Duodenal mucosa (tissue), 2 donors: ENCODE data around the gene TANK.
A peak's percentile ranks its signal among the peaks of the same experiment; 100 is the strongest.
"Not testable (repeated sequence)": the region's sequence is repeated elsewhere in the genome, so short reads cannot be mapped to it uniquely, and the experiment has no call there.

ENCODE experiments used
- H3K27ac ChIP-seq: one replicate; pipeline ENCODE4 v1.7.0; 2013; ENCODE audit warnings: low read depth, low read length
- H3K27me3 ChIP-seq, 2 donors: one replicate each; pipeline ENCODE4 v1.7.0; 2013; ENCODE audit warnings: low read length in 2 of 2, control low read depth in 1 of 2; ENCODE audit not compliant: insufficient read depth in 2 of 2, control insufficient read depth in 1 of 2
- H3K36me3 ChIP-seq, 2 donors: one replicate each; pipeline ENCODE4 v1.7.0; 2013; ENCODE audit warnings: low read length in 2 of 2, control low read depth in 1 of 2; ENCODE audit not compliant: insufficient read depth in 2 of 2, control insufficient read depth in 1 of 2
- H3K4me1 ChIP-seq, 2 donors: one replicate each; pipeline ENCODE4 v1.7.0; 2013; ENCODE audit warnings: low read length in 2 of 2, control low read depth in 1 of 2; ENCODE audit not compliant: insufficient read depth in 2 of 2, control insufficient read depth in 1 of 2
- H3K4me3 ChIP-seq, 2 donors: one replicate each; pipeline ENCODE4 v1.7.0; 2013; ENCODE audit warnings: low read length in 2 of 2, low read depth in 1 of 2
- H3K9ac ChIP-seq, 2 donors: one replicate each; pipeline ENCODE4 v1.7.0; 2013; ENCODE audit warnings: low read length in 2 of 2, low read depth in 1 of 2
- H3K9me3 ChIP-seq, 2 donors: one replicate each; pipeline ENCODE4 v1.7.0; 2013; ENCODE audit warnings: low read length in 2 of 2, control low read depth in 1 of 2; ENCODE audit not compliant: control insufficient read depth in 1 of 2

Gene TANK

DNA sequence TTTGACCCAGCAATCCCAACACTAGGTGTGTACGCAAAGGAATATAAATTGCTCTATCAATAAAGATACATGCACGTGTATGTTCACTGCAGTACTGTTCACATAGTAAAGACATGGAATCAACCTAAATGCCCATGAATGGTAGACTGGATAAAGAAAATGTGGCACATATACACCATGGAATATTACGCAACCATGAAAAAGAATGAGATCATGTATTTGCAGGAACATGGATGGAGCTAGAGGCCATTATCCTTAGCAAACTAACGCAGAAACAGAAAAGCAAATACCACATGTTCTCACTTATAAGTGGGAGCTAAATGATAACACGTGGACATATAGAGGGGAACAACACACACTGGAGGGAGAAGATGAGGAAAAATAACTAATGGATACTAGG lies 27.8 kb upstream of the TANK start:
- not testable (repeated sequence) for H3K27ac ChIP-seq, H3K9me3 ChIP-seq, H3K4me3 ChIP-seq, H3K27me3 ChIP-seq, H3K36me3 ChIP-seq, H3K9ac ChIP-seq
- peaks cover 0 to 10% of the 10 kb centered on the region in 2 donors for H3K4me1 ChIP-seq

DNA sequence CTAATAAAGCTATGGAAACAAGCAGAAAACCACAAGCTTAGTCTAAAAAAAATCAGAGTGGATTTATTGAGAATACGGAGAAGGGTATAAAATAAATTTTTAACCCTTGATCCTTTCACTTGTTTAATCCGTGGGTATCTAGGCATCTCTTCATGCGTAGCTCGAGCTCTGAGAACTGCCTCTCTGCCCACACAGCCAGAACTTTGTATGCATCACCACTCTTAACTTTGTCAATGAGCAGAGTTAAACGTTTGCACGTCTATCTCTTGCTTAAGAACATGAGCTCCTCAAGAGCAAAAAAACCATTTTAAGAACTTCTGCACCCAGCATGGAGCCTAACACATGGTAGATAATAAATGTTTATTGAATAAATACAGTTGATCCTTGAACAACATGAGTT lies 26.9 kb upstream of the TANK start:
- Histone ChIP-seq H3K9ac (no peak overlapping the region), H3K9me3 (no peaks in the 10 kb centered on the region), H3K27me3 (no peaks in the 10 kb centered on the region), H3K27ac (no peak overlapping the region), H3K36me3 (no peaks in the 10 kb centered on the region), H3K4me1 (peaks cover 0 to 10% of the 10 kb centered on the region in 2 donors), H3K4me3 (no peak overlapping the region)

DNA sequence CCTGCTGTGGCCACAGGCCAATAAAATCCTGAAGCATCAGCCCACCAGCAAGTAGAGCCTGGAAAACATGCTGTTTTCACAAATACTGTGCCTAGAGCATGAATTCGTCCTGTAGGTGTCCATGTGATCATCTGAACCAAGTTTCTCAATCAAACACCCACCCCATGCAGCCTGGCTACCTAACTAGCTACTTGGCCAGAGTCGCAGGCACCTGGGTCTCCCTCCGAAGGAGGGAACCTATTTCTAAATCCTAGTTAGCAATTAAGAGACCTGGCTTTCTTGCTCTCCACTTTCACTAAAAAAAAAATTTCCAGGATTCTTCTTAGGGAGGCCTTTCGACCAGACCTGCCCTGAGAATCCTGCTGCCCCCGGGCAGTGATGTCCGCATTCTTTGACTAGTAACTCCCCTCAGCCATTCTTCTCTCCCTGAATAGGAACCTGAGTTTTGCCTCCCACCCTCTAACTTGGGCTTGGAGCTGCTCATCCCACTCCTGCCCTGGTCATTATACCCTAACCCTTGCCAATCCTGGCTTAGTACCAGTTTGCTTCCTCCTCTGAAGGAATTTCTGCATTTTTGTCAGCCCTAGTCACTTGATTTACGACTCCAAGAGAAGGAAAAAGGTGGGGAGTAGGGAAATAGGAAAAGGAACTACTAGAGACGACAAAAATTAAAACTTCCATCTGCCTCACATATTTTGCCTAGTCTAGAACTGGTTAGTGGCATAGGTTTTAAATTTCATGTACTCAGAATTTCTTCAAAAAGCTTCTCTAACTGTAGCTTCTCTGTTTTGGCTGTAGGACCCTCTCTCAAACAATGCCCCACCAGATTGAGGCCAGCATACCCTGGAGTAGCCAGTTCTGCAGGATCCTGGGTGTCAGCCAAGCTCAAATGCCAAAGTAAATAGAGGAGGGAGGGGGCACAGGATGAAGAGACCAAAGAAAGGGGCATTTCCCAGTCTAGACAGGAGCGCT lies 25.4 kb upstream of the TANK start:
- H3K27me3 ChIP-seq = no peaks in the 10 kb centered on the region
- peaks cover 0 to 10% of the 10 kb centered on the region in 2 donors for H3K4me1 ChIP-seq
- no peak overlapping the region for H3K27ac ChIP-seq
- H3K9me3 ChIP-seq = no peaks in the 10 kb centered on the region
- H3K9ac ChIP-seq = no peak overlapping the region
- no peaks in the 10 kb centered on the region for H3K36me3 ChIP-seq
- H3K4me3 ChIP-seq = no peak overlapping the region

- Histone ChIP-seq H3K4me3 (peak overlapping the region; percentile 36 to 67), H3K27me3 (no peaks in the 10 kb centered on the region), H3K9ac (peak overlapping the region in 1 of 2 donors; percentile 57), H3K4me1 (peaks cover 0 to 10% of the 10 kb centered on the region in 2 donors), H3K9me3 (no peaks in the 10 kb centered on the region), H3K36me3 (no peaks in the 10 kb centered on the region), H3K27ac (peak overlapping the region; percentile 72)
Observed at GRCh38 chr2:161135951-161136593, 24.2 kb upstream of the TANK start.

DNA sequence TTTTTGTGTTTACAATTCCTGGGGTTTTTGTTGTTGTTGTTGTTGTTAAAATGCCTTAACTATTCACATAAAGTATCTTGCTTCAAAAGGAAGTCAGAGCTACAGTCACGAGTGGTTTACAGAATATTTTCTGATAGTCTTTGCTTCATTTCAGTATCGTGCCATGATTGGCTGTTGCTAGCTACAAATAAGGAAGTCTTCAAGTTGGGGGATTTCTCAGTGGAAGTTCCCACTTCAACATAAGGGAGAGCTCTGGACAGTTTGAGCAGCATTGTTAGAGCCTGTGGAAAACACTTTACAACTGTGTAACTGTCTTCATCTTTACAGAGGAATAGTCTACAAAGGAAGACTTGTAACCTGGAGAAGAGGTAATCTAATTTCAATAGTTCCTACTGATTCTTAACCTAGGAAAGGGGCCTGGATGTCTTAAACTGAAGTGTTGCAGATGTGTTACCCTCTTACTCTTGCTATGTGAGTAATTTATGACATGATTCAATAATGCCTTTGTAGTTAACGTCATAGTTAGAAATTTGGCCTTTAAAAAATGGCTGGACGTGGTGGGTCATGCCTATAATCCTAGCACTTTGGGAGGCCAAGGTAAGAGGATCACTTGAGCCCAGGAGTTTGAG lies 23.4 kb upstream of the TANK start:
- Histone ChIP-seq H3K9ac (peak overlapping the region; percentile 35 to 57), H3K36me3 (no peaks in the 10 kb centered on the region), H3K27me3 (no peaks in the 10 kb centered on the region), H3K27ac (peak overlapping the region; percentile 72), H3K4me3 (peak overlapping the region; percentile 65 to 67), H3K9me3 (no peaks in the 10 kb centered on the region), H3K4me1 (peaks cover 0 to 10% of the 10 kb centered on the region in 2 donors)

DNA sequence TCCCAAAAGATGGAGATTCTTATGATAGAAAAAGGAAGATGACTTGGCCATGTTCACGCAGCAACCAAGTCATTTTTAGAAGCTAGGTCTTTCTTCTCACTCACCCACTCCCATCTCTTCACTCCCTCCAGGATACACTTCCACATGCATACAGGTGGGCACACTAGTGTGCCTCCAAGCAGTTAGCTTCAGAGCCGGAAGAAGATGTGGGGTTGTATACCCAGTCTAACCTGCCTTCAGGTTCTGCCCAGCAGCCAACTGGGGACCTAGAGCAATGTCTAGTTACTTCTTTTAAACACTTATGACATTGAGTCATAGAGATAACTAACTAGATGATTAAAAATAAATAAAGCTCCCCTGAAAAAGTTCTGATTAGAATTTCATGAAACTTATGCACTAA lies 21.8 kb upstream of the TANK start:
- no peaks in the 10 kb centered on the region for H3K27me3 ChIP-seq
- peaks cover 0 to 10% of the 10 kb centered on the region in 2 donors for H3K4me1 ChIP-seq
- no peaks in the 10 kb centered on the region for H3K36me3 ChIP-seq
- peak overlapping the region; percentile 53 for H3K4me3 ChIP-seq
- no peaks in the 10 kb centered on the region for H3K9me3 ChIP-seq
- H3K27ac ChIP-seq = no peak overlapping the region
- H3K9ac ChIP-seq = peak overlapping the region in 1 of 2 donors; percentile 13

DNA sequence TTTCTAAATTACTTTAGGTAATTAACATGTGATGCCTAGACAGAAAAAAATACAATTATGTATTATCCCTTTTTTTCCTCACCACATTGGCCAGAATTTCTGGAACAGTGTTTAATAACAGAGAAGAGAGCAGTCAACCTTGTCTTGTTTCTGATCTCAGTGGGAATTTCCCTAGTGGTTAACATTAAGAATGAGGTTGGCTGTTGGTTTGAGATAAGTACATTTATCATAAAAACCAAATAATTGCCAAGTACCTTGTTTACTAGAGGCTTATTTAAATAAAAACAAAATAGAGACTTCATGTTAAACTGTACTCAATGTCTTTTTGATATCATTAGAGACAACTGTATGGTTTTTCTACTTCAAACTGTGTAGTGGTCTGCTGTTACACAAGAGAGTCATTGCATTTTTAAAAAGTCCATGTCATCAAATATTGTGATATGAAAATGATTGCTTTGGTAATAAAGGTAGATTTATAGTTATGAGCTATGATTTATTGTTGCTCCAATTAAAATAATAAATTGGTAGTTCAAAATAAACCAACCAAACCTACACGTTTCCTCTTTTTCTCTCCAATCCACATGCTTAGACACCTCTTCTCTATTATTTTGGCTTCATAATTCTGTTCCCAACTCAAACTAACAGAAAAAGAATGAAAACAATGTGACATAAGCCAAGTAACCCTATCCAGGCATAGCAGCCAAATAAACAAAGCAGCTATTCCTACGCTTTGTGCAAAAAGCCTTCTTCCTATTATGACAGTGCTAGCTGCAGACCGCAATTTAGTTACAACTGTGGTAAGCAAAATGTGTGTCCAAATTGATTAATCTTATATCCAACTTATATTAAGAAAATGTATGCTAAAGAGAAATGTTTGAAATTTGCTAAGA lies 20.9 kb upstream of the TANK start:
- Histone ChIP-seq H3K27me3 (no peaks in the 10 kb centered on the region), H3K27ac (no peak overlapping the region), H3K9me3 (no peaks in the 10 kb centered on the region), H3K9ac (peak overlapping the region; percentile 19 to 26), H3K4me1 (peaks cover 0 to 10% of the 10 kb centered on the region in 2 donors), H3K36me3 (no peaks in the 10 kb centered on the region), H3K4me3 (peak overlapping the region; percentile 53)

GRCh38 chr2:161141033-161141432 lies 19.2 kb upstream of the TANK start:
- Histone ChIP-seq H3K4me1 (no peaks in the 10 kb centered on the region), H3K27ac (no peak overlapping the region)

DNA sequence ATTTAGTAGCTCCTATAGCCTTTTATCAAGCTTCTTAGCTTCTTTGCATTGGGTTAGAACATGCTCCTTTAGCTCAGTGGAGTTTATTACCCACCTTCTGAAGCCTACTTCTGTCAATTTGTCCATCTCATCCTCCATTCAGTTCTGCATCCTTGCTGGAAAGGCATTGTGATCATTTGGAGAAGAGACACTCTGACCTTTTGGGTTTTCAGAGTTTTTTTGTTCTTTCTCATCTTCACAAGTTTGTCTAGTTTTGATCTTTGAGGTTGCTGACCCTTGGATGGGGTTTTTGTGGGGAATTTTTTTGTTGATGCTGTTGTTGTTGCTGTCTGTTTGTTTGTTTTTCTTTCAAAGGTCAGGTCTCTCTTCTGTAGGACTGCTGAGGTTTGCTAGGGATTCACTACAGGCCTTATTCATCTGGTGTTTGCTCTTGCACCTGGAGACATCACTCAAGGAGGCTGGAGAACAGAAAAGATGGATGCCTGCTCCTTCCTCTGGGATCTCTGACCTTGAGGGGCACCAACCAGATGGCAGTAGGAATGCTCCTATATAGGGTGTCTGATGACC lies 13.9 kb upstream of the TANK start:
- H3K4me3 ChIP-seq = no peak overlapping the region
- H3K9ac ChIP-seq = no peak overlapping the region
- peaks cover 10 to 18% of the 10 kb centered on the region in 2 donors for H3K9me3 ChIP-seq
- no peaks in the 10 kb centered on the region for H3K36me3 ChIP-seq
- no peaks in the 10 kb centered on the region for H3K27me3 ChIP-seq
- no peaks in the 10 kb centered on the region for H3K4me1 ChIP-seq
- no peak overlapping the region for H3K27ac ChIP-seq

More at GRCh38 chr2:161141033-161141432, 19.2 kb upstream of the TANK start:
- Histone ChIP-seq H3K9ac (no peak overlapping the region), H3K9me3 (no peaks in the 10 kb centered on the region), H3K4me3 (no peak overlapping the region), H3K27me3 (no peaks in the 10 kb centered on the region), H3K36me3 (no peaks in the 10 kb centered on the region)
